Gastroesophageal sphincter (tissue), 3 donors: ENCODE data around the gene ANKRD13D.

Source experiments
- POLR2A ChIP-seq, 2 donors: fragments of 450-650 bp; IDR thresholded peaks; one replicate each; pipeline ENCODE4 v1.6.1; 2017; ENCODE audit warnings: antibody characterized with exemption in 2 of 2, mild to moderate bottlenecking in 2 of 2, moderate library complexity in 1 of 2
- TF ChIP-seq, protein P1 (sequence below), 4 experiments: fragments of 200-600 bp in 2 of 4; fragments of 450-650 bp in 2 of 4; sonication (generic) in 1 of 4; IDR thresholded peaks; one replicate each; pipeline ENCODE4 v1.5.1; 2017 to 2019; ENCODE audit warnings: antibody characterized with exemption in 4 of 4, mild to moderate bottlenecking in 2 of 4, moderate library complexity in 2 of 4

DNA sequence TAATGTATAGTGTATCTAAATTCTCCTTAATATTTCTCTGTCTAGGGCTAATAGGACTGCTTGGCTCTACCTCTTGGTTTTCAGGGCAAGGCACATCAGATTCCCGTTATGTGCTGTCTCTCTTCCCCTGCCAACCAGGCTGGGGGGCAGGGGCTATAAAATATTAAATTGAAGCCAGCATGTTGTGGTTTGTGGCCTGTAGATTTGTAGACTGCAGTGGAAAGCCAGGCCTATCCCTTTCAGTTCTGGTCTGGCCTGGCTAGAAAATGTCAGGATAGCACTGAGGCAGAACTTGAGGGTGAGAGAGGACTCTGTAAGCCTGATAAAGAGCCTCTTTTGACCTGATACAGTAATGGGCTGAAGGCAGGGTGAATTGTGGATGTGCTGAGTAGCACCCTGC is 37.3 kb upstream of the ANKRD13D start:
- TF ChIP-seq, protein P1, sequence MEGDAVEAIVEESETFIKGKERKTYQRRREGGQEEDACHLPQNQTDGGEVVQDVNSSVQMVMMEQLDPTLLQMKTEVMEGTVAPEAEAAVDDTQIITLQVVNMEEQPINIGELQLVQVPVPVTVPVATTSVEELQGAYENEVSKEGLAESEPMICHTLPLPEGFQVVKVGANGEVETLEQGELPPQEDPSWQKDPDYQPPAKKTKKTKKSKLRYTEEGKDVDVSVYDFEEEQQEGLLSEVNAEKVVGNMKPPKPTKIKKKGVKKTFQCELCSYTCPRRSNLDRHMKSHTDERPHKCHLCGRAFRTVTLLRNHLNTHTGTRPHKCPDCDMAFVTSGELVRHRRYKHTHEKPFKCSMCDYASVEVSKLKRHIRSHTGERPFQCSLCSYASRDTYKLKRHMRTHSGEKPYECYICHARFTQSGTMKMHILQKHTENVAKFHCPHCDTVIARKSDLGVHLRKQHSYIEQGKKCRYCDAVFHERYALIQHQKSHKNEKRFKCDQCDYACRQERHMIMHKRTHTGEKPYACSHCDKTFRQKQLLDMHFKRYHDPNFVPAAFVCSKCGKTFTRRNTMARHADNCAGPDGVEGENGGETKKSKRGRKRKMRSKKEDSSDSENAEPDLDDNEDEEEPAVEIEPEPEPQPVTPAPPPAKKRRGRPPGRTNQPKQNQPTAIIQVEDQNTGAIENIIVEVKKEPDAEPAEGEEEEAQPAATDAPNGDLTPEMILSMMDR (IDR thresholded peaks at IDR 0.05) = no peak
- TF ChIP-seq POLR2A (IDR thresholded peaks at IDR 0.05) = no peak
